IPS DF 4.7 (cell line): Measurements from ENCODE around the gene NKAPL.
A peak's percentile ranks its signal among the peaks of the same experiment; 100 is the strongest.

ENCODE experiments used
- DNase-seq: peaks from one replicate; pipeline ENCODE4 v3.0.0-alpha.2; 2013; ENCODE audit warnings: low spot score; ENCODE audit errors: extremely low read depth

The NKAPL gene

GRCh38 chr6:28245206-28245941 lies 13.7 kb upstream of the NKAPL start:
- DNase-seq = no peak

- DNase-seq = no peak
These were observed 10.2 kb upstream of the NKAPL start for GRCh38 chr6:28248916-28249315.

GRCh38 chr6:28250747-28251146 lies 8.3 kb upstream of the NKAPL start:
- DNase-seq = no peak

GRCh38 chr6:28251661-28252008 lies 7.5 kb upstream of the NKAPL start:
- DNase-seq = no peak

DNA sequence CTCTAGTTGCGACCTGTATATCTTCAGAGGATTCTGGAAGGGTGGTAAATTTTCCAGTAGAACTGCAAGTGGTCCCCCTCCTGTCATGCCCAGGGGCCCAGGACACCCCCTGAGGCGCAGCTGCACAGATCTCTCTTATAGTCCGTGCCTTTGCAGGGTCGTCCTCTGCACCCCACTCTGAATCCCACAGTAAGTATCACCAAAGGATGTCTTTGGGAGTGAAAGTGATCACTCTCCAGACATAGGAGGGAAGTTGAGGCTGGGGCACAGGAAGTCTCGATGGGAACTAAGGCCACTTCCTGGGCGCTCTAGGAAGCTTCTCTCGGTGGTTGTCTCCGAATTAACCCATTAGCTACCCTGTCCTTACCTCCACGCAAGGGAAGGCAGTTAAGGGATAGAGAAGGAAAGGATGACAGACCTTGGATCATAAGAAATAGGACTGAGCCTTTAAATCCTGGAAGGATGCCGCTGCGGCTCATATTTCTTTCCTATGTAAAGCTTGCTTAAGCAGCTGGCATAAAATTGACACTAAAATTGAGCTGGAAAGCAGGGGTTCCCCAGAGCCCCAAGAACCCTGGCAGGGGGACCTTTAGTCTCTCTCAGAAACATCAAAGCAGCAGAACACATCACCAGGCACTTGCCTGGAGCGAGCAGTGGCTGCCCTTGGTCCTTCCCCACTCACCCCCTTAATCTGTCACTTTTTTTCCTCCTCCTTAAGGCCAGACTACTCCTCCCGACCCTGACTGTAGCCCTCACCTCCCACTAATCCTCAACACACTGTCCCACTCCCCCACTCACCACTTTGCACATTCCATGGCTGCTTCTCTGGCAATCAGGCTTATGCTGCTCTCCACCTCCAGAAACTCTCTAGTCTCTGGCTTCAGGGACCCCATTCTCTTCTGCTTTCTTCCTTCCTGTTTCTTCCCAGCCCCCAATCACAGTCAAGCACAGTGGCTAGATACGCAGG lies 6.8 kb upstream of the NKAPL start, which contains the start of gene ZKSCAN4:
ZKSCAN4 (minus strand) TSS at position 261 of the 967 bp plus-strand sequence. CDS start 289 bp downstream, outside the sequence.
- peak; percentile 87 for DNase-seq

DNA sequence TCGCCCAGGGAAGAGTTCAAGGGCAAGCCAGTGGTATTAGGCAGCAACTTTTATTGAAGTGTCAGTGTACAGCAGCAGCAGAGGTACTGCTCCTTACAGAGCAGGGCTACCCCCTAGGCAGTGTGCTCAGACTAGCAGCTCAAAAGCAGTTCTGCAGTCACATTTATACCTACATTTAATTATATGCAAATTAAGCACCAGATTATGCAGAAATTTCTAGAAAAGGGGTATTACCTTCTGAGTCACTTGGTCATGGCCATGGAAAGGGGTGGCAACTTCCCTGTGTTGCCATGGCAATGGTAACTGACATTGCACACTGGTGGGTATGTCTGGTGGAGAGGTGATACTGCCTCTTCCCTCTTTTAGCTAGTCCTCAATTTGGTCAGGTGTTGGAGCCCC lies 5.0 kb upstream of the NKAPL start:
- DNase-seq = no peak

- no peak for DNase-seq
These were observed 2.1 kb upstream of the NKAPL start for GRCh38 chr6:28257042-28257441.

- DNase-seq = no peak
These were observed 4.8 kb downstream of the NKAPL start for GRCh38 chr6:28263922-28264321.

GRCh38 chr6:28264834-28265401 lies 5.8 kb downstream of the NKAPL start:
- no peak for DNase-seq

DNA sequence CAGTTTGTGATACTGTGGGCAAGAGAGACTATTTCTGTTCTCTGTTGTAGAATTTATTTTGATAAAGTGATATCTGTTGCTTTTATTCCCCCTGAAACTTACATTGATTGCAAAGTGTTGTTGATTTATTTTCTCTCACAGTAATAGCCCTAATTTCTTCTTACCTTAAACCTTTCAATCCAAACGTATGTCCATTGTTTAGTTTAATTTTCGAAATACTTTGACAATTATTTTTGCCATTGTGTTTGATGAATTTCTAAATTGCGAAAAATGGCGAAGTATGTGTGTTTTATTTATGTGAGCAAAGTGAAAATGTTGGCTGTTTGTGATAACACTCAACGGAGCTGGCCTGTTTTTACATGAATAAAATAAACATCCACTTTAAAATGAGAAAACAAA lies 7.5 kb downstream of the NKAPL start:
- no peak for DNase-seq

DNA sequence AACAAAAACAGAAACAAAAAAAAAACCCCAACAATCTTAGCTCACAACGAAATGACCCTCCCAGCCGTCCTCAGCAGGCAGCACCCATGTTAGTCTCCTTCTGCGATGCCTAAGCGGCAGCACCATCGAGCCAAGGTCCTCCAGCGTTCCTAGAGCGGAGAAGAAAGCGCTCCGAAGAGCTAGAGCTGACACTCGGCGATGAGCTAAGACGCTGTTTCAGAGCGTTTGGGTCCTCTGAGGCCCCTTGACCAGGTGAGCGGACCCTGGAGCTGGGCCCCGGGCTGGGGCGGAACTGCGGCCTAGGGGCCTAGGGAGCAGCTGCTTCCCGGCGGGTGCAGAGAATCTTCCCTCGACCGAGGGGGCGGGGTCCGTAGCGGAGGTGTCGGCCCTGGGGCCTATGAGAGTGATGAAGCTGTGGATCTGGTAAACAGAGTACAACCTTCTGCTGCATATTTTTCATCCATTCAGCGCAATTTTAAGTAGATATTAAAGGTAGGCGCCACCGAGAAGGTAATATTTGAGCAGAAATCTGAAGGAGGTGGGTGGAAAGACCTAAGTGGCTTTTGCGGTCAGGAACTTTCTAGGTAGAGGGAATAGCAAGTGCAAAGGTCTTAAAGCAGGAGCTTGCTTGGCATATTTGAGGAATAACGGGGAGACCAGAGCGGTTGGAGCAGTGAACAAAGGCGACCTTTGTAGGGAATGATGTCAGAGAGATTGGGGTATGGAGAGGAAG lies 8.0 kb downstream of the NKAPL start, which contains the start of gene ZSCAN26:
ZSCAN26 (plus strand) TSS at position 182 of the 733 bp plus-strand sequence. CDS start 4,777 bp downstream, outside the sequence.
- DNase-seq = peak; percentile 66

DNA sequence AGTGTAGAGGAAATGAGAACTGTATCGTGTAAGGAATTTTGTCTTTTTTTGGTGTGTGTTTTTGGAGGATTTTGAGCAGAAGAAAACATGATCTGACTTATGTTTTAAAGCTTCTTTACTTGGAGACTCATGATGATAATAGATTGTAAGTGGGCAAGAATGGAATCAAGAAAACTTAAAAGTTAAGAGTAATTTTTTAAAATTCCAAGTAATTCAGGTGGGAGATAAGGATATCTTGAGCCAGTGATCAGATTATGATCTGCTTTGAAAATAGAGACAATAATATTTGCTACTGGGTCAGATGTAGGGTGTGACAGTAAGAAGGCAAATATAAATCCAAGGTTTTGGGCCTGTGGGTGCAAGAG lies 8.6 kb downstream of the NKAPL start:
- DNase-seq = no peak

DNA sequence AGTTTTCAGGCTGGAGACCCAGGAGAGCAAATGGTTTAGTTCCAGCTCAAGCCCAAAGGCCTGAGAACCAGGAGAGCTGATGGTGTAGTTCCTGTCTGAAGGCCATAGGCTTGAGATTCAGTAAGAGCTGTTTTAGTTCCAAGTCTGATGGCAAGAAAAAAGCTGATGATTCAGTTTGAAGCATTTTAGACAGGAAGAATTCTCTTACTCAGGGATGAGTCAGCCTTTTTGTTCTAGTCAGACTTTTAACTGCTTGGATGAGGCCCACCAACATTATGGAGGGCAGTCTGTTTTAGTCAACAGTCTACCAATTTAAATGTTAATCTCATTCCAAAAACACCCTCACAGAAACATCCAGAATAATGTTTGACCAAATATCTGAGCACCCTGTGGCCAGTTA lies 10.4 kb downstream of the NKAPL start:
- no peak for DNase-seq

DNA sequence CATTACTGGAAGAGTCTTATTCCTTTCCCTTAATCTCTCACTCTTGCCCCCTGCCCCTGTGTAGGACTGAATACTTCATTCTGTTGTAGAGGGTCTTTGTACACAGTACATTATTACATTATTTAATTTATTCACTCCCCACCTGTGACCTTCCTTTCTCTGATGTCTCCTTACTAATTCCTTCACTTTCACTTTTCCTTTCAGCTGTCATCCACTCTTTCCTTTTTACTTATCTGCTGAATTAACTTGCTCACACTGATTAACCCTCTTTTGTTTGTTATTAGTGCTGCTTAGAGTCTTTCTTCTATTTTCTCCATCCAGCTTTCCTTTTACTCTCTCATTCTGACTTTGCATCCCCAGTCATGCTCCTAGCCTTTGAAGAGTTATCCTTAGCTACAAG lies 15.8 kb downstream of the NKAPL start:
- DNase-seq = no peak

DNA sequence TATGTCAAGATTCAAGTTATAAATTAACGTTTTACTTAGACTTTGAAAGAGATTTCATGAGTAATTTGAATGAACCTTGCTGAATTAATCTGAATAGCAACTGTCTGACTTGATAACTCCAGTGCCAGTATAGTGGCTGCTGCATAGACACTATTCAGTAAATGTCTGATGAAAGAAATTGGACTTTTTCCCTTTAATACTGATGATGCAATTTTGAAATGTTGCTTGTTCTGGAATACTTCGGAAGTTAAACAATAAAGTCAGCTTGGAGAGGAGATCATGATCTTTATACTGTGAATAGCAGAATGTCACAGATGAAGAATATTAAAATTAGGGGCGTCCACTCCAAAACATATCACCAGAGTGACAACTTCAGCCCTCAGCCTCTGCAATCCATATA lies 18.6 kb downstream of the NKAPL start:
- DNase-seq = no peak

DNA sequence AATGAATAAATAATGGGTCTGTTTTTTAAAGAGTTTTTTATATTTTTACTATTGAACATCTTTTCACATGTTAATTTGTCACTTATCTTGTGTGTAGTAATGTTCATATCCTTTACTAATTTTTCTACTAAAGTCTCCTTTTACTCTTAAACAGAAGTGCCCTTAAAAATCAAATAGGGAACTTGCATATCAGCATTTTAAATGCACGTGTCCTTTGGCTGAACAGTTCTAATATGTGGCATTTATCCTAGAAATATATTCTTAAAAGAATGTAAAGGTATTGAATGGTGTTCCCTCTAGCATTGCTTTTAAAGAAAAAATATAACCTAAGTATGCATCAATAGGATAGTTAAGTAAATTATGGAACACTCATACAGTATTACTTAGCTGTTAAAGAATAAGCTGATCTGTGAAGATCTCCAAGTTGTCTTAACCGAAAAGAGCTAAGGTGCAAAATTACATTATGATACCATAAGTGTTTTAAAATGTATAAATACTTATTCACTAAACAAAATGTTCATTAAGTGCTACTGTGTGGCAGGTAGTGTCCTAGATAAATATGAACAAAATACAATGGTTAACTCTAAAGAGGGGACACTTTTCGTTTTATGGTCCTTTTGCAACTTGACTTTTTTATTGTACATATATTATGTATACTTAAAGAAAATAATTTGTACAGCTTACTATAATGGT lies 21.6 kb downstream of the NKAPL start:
- no peak for DNase-seq

GRCh38 chr6:28281288-28282064 lies 22.4 kb downstream of the NKAPL start, which contains the start of gene PGBD1:
PGBD1 (plus strand) TSS chr6:28281572; CDS start chr6:28283814, 2,242 bp downstream.
- DNase-seq = peak; percentile 11

DNA sequence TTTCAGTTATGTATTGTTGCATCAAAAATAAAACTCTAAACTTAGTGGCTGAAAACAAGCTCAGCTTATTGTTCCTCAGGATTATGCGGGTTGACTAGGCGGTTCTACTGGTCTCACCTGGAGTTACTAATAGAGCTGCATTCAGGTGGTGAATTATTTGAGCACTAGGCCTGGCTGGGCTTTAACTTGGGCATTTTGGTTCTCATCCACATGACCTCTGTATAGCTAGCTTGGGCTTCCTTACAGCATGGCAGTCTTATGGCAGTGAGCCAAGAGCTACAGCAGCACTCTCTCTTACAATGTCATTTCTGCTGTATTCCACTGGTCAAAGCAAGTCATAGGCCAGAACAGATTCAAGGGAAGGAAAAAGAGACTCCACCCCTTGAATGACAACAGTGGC lies 23.8 kb downstream of the NKAPL start:
- no peak for DNase-seq

DNA sequence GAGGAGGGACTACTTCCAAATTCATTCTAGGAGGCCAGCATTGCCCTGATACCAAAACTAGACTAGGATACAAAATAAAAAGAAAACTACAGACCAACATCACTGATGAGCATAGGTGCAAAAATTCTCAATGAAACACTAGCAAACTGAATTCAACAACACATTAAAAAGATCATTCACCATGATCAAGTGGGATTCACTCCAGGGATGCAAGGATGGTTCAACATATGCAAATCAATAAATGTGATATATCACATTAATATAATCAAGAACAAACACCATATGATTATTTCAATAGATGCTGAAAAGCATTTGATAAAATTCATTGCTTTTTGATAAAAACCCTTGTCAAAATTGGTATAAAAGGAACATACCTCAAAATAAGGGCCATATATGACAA lies 32.5 kb downstream of the NKAPL start:
- no peak for DNase-seq

- DNase-seq = no peak
These were observed 36.2 kb downstream of the NKAPL start for GRCh38 chr6:28295326-28295725.
